NB4 (cell line): ENCODE results near the gene NECAB3.
A peak's percentile ranks its signal among the peaks of the same experiment; 100 is the strongest.

Source experiments
- DNase-seq: peaks from one replicate; pipeline ENCODE4 v3.0.0; 2010; ENCODE audit warnings: low read depth
- H3K4me3 ChIP-seq: one replicate; pipeline ENCODE4 v1.5.1; 2011; ENCODE audit warnings: mild to moderate bottlenecking, low read depth, low read length, moderate library complexity
- MYC ChIP-seq: IDR thresholded peaks from 2 replicates; pipeline ENCODE4 v1.6.1; 2011; ENCODE audit warnings: low read depth, low read length
- POLR2A ChIP-seq: IDR thresholded peaks from 2 replicates; pipeline ENCODE4 v1.6.1; 2011; ENCODE audit warnings: mild to moderate bottlenecking; ENCODE audit not compliant: insufficient read length; ENCODE audit errors: extremely low read depth
- TF ChIP-seq, protein P1 (sequence below): IDR thresholded peaks from 2 replicates; pipeline ENCODE4 v1.6.1; 2011; ENCODE audit warnings: low read depth, low read length
- TF ChIP-seq, protein P2 (sequence below): IDR thresholded peaks from one replicate; pipeline ENCODE4 v1.5.1; 2012; ENCODE audit warnings: low read depth, low read length

NECAB3 gene

DNA sequence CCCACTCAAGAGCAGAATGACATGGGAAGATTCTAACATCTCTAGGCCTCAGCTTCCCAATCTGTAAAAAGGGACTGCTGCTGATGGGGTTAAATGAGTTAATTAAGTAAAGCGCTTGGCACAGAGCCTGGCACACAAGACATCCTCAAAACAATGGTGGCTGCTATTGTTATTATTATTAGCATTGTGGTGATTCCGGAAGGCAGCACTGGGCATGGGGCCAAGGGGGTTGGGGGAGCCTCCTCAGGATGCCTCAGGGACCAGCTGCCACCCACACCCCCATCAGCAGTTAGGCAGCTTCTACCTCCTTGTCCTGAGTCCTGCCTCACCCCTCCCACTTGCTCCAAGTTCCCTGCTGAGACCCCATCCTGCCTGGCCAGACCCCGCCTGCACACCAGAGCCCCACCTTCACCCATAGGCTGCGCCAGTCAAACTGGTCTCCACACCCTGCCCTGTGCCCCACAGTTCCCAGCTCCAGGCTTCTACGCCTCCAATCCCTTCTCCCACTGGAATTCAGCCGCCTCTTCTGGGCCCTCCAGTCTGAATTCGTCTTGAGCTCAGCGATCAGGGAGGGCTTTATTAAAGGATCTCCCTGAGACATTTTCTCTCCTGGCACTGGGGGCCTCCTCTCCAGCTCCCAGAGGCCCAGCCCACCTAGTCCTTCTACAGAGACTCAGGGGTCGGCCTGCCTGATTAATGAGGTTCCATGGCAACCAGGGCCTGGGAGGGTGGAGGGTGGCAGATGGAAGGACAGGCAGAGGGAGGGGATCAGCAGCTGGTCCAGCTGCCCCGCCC lies 10.5 kb upstream of the NECAB3 start:
- DNase-seq: peak; percentile 33
- TF ChIP-seq MYC (no peak), POLR2A (no peak)
- TF ChIP-seq, protein P1, sequence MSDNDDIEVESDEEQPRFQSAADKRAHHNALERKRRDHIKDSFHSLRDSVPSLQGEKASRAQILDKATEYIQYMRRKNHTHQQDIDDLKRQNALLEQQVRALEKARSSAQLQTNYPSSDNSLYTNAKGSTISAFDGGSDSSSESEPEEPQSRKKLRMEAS: no peak
- TF ChIP-seq, protein P2, sequence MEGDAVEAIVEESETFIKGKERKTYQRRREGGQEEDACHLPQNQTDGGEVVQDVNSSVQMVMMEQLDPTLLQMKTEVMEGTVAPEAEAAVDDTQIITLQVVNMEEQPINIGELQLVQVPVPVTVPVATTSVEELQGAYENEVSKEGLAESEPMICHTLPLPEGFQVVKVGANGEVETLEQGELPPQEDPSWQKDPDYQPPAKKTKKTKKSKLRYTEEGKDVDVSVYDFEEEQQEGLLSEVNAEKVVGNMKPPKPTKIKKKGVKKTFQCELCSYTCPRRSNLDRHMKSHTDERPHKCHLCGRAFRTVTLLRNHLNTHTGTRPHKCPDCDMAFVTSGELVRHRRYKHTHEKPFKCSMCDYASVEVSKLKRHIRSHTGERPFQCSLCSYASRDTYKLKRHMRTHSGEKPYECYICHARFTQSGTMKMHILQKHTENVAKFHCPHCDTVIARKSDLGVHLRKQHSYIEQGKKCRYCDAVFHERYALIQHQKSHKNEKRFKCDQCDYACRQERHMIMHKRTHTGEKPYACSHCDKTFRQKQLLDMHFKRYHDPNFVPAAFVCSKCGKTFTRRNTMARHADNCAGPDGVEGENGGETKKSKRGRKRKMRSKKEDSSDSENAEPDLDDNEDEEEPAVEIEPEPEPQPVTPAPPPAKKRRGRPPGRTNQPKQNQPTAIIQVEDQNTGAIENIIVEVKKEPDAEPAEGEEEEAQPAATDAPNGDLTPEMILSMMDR: no peak

DNA sequence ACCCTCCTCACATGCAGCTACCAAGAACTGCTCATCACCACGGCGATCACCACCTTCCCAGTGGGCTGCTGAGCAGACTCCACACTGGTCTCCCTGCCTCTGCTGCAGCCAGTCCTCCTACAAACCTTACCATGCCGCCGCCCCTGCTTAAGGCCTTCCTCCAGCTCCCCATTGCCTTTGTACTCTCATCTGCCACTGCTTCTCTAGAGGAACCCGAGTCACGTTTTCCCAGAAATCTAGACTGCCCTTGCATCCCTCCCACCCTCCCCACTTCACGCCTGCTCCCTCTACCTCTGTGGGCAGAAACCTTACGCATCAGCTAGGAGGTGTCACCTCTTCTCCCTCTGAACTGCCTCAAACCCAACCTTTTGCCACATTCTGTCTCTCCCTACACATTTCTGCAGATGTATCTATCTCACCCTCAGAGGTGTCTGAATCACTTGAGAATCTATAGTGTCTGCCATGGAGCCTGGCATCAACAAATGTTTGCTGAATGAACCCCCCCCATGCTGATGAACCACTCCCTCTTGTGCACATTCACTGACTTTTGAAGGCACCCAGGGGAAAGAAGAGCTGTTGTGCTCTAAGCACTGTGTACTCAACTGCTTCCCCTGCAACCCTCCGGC lies 7.6 kb upstream of the NECAB3 start:
- no peak for DNase-seq
- no peak overlapping the region for H3K4me3 ChIP-seq
- no peak for TF ChIP-seq MYC
- TF ChIP-seq, protein P2: no peak
- TF ChIP-seq, protein P1: no peak
- TF ChIP-seq POLR2A: no peak

More for the DNA sequence above, 10.5 kb upstream of the NECAB3 start:
- H3K4me3 ChIP-seq: peak overlapping the region; percentile 92

DNA sequence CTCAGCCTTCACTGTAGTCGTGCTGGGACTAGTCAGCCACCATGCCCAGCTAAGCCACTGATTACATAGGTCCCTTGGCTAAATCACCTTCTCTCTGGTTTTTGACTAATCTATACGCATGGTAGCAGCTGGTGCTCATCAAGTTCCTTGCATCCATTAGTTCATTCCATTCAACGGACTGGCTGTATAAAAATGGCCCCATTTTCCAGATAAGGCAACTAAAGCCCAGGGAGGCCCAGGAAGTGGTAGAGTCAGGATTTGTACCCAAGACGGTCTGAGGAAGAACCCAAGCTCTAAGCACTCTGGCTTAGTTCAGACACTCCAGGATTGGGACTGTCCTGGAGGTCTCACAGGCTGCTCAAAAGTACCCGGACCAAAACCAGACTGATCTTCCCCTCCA lies 7.1 kb upstream of the NECAB3 start:
- no peak for DNase-seq
- TF ChIP-seq POLR2A (no peak), MYC (no peak)
- TF ChIP-seq, protein P2: no peak
- TF ChIP-seq, protein P1: no peak
- H3K4me3 ChIP-seq: no peak overlapping the region

DNA sequence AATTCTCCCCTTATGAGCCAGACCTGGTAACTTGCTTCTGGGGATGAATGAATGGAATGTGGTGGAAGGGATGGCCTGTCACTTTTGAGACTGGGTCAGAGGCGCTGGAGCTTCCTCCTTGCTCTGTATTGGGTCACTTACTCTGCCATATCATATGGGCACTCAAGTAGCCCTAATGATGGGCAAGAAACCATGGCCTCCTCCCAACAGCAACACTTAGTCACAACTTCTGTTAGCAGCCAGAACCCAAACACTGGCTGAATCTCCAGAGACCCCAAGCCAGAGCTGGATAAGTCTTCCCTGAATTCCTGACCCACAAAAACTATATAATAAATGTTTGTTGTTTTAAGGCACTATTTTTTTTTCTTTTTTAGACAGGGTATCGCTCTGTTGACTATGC lies 6.5 kb upstream of the NECAB3 start:
- TF ChIP-seq MYC (no peak), POLR2A (no peak)
- TF ChIP-seq, protein P1: no peak
- TF ChIP-seq, protein P2: no peak
- H3K4me3 ChIP-seq: no peak overlapping the region
- DNase-seq: no peak

DNA sequence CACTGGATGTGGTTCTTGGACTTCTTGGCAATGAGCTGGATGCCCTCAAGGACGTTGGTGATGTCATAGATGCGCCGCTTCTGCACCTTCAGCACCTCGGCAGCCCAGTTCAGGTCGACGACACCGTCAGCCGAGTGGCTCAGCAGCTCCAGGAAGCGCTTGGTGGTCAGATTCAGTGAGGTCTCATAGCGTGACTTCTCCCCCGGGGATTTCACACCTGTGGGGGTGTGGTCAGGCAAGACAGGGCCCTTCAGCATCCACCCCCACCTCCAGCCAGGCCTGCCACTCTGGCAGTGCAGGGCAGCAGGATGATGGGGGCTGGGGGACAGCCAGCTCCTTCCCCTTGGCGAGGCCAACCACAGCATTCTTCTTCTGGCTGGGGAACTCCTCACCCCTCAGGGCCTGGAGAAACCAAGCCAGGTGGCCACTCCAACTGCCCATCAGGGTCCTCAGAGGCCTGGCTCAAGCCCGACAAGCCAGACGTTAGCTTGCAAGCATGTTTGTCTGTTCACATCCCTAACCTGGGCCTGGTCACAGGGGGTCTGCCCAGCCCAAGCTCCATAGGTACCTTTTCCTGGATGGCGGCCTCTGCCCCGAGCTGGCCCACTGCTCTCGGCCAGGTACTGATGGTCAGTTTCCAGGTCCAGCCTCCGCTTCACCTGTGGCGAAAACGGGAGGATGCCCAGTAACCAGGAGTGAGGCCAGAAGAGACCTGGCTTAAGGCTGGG lies 5.7 kb upstream of the NECAB3 start:
- DNase-seq: no peak

More for the DNA sequence above, 5.7 kb upstream of the NECAB3 start:
- TF ChIP-seq, protein P1: no peak
- TF ChIP-seq POLR2A (no peak), MYC (no peak)
- TF ChIP-seq, protein P2: no peak
- no peak overlapping the region for H3K4me3 ChIP-seq
